ENCODE data around the gene ZNF787.

GRCh38 chr19:56069642-56070041 is 51.5 kb downstream of the ZNF787 start:
- TF ChIP-seq TCF12 (IDR thresholded peaks at IDR 0.05) (no peak), JUND (IDR thresholded peaks at IDR 0.05) (no peak), CHD2 (IDR thresholded peaks at IDR 0.05; ENCODE audit: low read length, partially characterized antibody) (no peak), GATA2 (CRISPR knock-in tag; IDR thresholded peaks at IDR 0.05) (no peak)
- TF ChIP-seq, protein P1, sequence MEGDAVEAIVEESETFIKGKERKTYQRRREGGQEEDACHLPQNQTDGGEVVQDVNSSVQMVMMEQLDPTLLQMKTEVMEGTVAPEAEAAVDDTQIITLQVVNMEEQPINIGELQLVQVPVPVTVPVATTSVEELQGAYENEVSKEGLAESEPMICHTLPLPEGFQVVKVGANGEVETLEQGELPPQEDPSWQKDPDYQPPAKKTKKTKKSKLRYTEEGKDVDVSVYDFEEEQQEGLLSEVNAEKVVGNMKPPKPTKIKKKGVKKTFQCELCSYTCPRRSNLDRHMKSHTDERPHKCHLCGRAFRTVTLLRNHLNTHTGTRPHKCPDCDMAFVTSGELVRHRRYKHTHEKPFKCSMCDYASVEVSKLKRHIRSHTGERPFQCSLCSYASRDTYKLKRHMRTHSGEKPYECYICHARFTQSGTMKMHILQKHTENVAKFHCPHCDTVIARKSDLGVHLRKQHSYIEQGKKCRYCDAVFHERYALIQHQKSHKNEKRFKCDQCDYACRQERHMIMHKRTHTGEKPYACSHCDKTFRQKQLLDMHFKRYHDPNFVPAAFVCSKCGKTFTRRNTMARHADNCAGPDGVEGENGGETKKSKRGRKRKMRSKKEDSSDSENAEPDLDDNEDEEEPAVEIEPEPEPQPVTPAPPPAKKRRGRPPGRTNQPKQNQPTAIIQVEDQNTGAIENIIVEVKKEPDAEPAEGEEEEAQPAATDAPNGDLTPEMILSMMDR (IDR thresholded peaks at IDR 0.05): no peak

All from SK-N-SH (cell line).